ENCODE data around the gene OPHN1. TPM values are rescaled to one million over a fixed set of nuclear protein-coding genes. Genes with fewer than 3 reads are reported as not detected.
"Not testable (repeated sequence)": the region's sequence is repeated elsewhere in the genome, so short reads cannot be mapped to it uniquely, and the experiment has no call there.

OPHN1 gene
- total RNA-seq, 1 experiment from 2014 or later = not detected

- Histone ChIP-seq H3K36me3 (ENCODE audit: insufficient read depth, low read length) (no peaks in the 10 kb centered on the region), H3K79me2 (ENCODE audit: low read length) (no peaks in the 10 kb centered on the region)
These were observed 31.2 kb downstream of the OPHN1 start for GRCh38 chrX:68402094-68402493.

GRCh38 chrX:68398291-68398690, 35.0 kb downstream of the OPHN1 start:
- H3K27ac ChIP-seq (ENCODE audit: low read length) = no peak overlapping the region
- DNase-seq = no peak
- H3K9me2 ChIP-seq (replicated peaks; ENCODE audit: insufficient read depth, low read length) = no peaks in the 10 kb centered on the region
- no peaks in the 10 kb centered on the region for H3K36me3 ChIP-seq (ENCODE audit: insufficient read depth, low read length)
- no peaks in the 10 kb centered on the region for H3K79me2 ChIP-seq (ENCODE audit: low read length)
- H3K4me3 ChIP-seq (ENCODE audit: low read length) = no peak overlapping the region
- no peaks in the 10 kb centered on the region for H3K9me3 ChIP-seq (ENCODE audit: low read length)
- no peak overlapping the region for H3K4me2 ChIP-seq (ENCODE audit: low read depth, low read length, poor library complexity, severe bottlenecking)
- H3K4me1 ChIP-seq (ENCODE audit: low read length) = no peaks in the 10 kb centered on the region
- no peaks in the 10 kb centered on the region for H3K27me3 ChIP-seq (ENCODE audit: low read length)
- H2AFZ ChIP-seq (ENCODE audit: low read length) = no peak overlapping the region
- H4K20me1 ChIP-seq (ENCODE audit: insufficient read depth, low read depth, low read length) = no peaks in the 10 kb centered on the region
- H3K9ac ChIP-seq (ENCODE audit: low read length) = no peak overlapping the region

More at GRCh38 chrX:68402094-68402493, 31.2 kb downstream of the OPHN1 start:
- no peaks in the 10 kb centered on the region for H4K20me1 ChIP-seq (ENCODE audit: insufficient read depth, low read depth, low read length)
- H3K4me3 ChIP-seq (ENCODE audit: low read length) = no peak overlapping the region
- H3K9me2 ChIP-seq (replicated peaks; ENCODE audit: insufficient read depth, low read length) = no peaks in the 10 kb centered on the region
- H3K4me2 ChIP-seq (ENCODE audit: low read depth, low read length, poor library complexity, severe bottlenecking) = no peak overlapping the region
- H3K9me3 ChIP-seq (ENCODE audit: low read length) = no peaks in the 10 kb centered on the region
- no peak overlapping the region for H2AFZ ChIP-seq (ENCODE audit: low read length)
- H3K9ac ChIP-seq (ENCODE audit: low read length) = no peak overlapping the region
- DNase-seq = no peak
- H3K27ac ChIP-seq (ENCODE audit: low read length) = no peak overlapping the region
- no peaks in the 10 kb centered on the region for H3K4me1 ChIP-seq (ENCODE audit: low read length)
- H3K27me3 ChIP-seq (ENCODE audit: low read length) = no peaks in the 10 kb centered on the region

GRCh38 chrX:68396953-68397352, 36.3 kb downstream of the OPHN1 start:
- no peak overlapping the region for H2AFZ ChIP-seq (ENCODE audit: low read length)
- H3K9ac ChIP-seq (ENCODE audit: low read length) = no peak overlapping the region
- no peak overlapping the region for H3K4me3 ChIP-seq (ENCODE audit: low read length)
- H3K27ac ChIP-seq (ENCODE audit: low read length) = no peak overlapping the region
- H4K20me1 ChIP-seq (ENCODE audit: insufficient read depth, low read depth, low read length) = no peaks in the 10 kb centered on the region
- H3K9me3 ChIP-seq (ENCODE audit: low read length) = no peaks in the 10 kb centered on the region
- no peak for DNase-seq
- H3K9me2 ChIP-seq (replicated peaks; ENCODE audit: insufficient read depth, low read length) = no peaks in the 10 kb centered on the region
- no peak overlapping the region for H3K4me2 ChIP-seq (ENCODE audit: low read depth, low read length, poor library complexity, severe bottlenecking)
- H3K36me3 ChIP-seq (ENCODE audit: insufficient read depth, low read length) = no peaks in the 10 kb centered on the region
- no peaks in the 10 kb centered on the region for H3K79me2 ChIP-seq (ENCODE audit: low read length)
- no peaks in the 10 kb centered on the region for H3K27me3 ChIP-seq (ENCODE audit: low read length)
- no peaks in the 10 kb centered on the region for H3K4me1 ChIP-seq (ENCODE audit: low read length)

- not testable (repeated sequence) for H2AFZ ChIP-seq (ENCODE audit: low read length); H3K9me3 ChIP-seq (ENCODE audit: low read length); H3K4me3 ChIP-seq (ENCODE audit: low read length); H3K27ac ChIP-seq (ENCODE audit: low read length); H3K27me3 ChIP-seq (ENCODE audit: low read length); H4K20me1 ChIP-seq (ENCODE audit: insufficient read depth, low read depth, low read length); H3K36me3 ChIP-seq (ENCODE audit: insufficient read depth, low read length); H3K4me2 ChIP-seq (ENCODE audit: low read depth, low read length, poor library complexity, severe bottlenecking); H3K9ac ChIP-seq (ENCODE audit: low read length); H3K4me1 ChIP-seq (ENCODE audit: low read length); DNase-seq; H3K79me2 ChIP-seq (ENCODE audit: low read length); H3K9me2 ChIP-seq (replicated peaks; ENCODE audit: insufficient read depth, low read length)
These were observed 43.8 kb downstream of the OPHN1 start for GRCh38 chrX:68389419-68389960.

GRCh38 chrX:68387776-68388175, 45.5 kb downstream of the OPHN1 start:
- no peak overlapping the region for H2AFZ ChIP-seq (ENCODE audit: low read length)
- H3K36me3 ChIP-seq (ENCODE audit: insufficient read depth, low read length) = no peaks in the 10 kb centered on the region
- no peak overlapping the region for H3K9ac ChIP-seq (ENCODE audit: low read length)
- no peak overlapping the region for H3K4me2 ChIP-seq (ENCODE audit: low read depth, low read length, poor library complexity, severe bottlenecking)
- no peak for DNase-seq
- no peaks in the 10 kb centered on the region for H4K20me1 ChIP-seq (ENCODE audit: insufficient read depth, low read depth, low read length)
- H3K4me1 ChIP-seq (ENCODE audit: low read length) = no peaks in the 10 kb centered on the region
- no peaks in the 10 kb centered on the region for H3K9me3 ChIP-seq (ENCODE audit: low read length)
- no peaks in the 10 kb centered on the region for H3K27me3 ChIP-seq (ENCODE audit: low read length)
- H3K4me3 ChIP-seq (ENCODE audit: low read length) = no peak overlapping the region
- no peak overlapping the region for H3K27ac ChIP-seq (ENCODE audit: low read length)
- H3K79me2 ChIP-seq (ENCODE audit: low read length) = no peaks in the 10 kb centered on the region
- H3K9me2 ChIP-seq (replicated peaks; ENCODE audit: insufficient read depth, low read length) = no peaks in the 10 kb centered on the region

GRCh38 chrX:68383540-68383939, 49.8 kb downstream of the OPHN1 start:
- H2AFZ ChIP-seq (ENCODE audit: low read length) = no peak overlapping the region
- H3K4me3 ChIP-seq (ENCODE audit: low read length) = no peak overlapping the region
- H3K27ac ChIP-seq (ENCODE audit: low read length) = no peak overlapping the region
- no peaks in the 10 kb centered on the region for H4K20me1 ChIP-seq (ENCODE audit: insufficient read depth, low read depth, low read length)
- H3K36me3 ChIP-seq (ENCODE audit: insufficient read depth, low read length) = no peaks in the 10 kb centered on the region
- H3K27me3 ChIP-seq (ENCODE audit: low read length) = no peaks in the 10 kb centered on the region
- no peaks in the 10 kb centered on the region for H3K9me2 ChIP-seq (replicated peaks; ENCODE audit: insufficient read depth, low read length)
- no peak for DNase-seq
- H3K9ac ChIP-seq (ENCODE audit: low read length) = no peak overlapping the region
- H3K9me3 ChIP-seq (ENCODE audit: low read length) = no peaks in the 10 kb centered on the region
- H3K4me1 ChIP-seq (ENCODE audit: low read length) = no peaks in the 10 kb centered on the region
- no peaks in the 10 kb centered on the region for H3K79me2 ChIP-seq (ENCODE audit: low read length)
- H3K4me2 ChIP-seq (ENCODE audit: low read depth, low read length, poor library complexity, severe bottlenecking) = no peak overlapping the region

- H3K4me1 ChIP-seq (ENCODE audit: low read length); H3K36me3 ChIP-seq (ENCODE audit: insufficient read depth, low read length): not testable (repeated sequence)
These were observed 55.7 kb downstream of the OPHN1 start for GRCh38 chrX:68377579-68377978.

GRCh38 chrX:68376373-68376772, 56.9 kb downstream of the OPHN1 start:
- no peaks in the 10 kb centered on the region for H3K9me2 ChIP-seq (replicated peaks; ENCODE audit: insufficient read depth, low read length)
- H3K27ac ChIP-seq (ENCODE audit: low read length) = no peak overlapping the region
- no peaks in the 10 kb centered on the region for H4K20me1 ChIP-seq (ENCODE audit: insufficient read depth, low read depth, low read length)
- H3K27me3 ChIP-seq (ENCODE audit: low read length) = no peaks in the 10 kb centered on the region
- no peaks in the 10 kb centered on the region for H3K79me2 ChIP-seq (ENCODE audit: low read length)
- H2AFZ ChIP-seq (ENCODE audit: low read length) = no peak overlapping the region
- no peak overlapping the region for H3K4me3 ChIP-seq (ENCODE audit: low read length)
- no peaks in the 10 kb centered on the region for H3K9me3 ChIP-seq (ENCODE audit: low read length)
- no peaks in the 10 kb centered on the region for H3K4me1 ChIP-seq (ENCODE audit: low read length)
- DNase-seq = no peak
- no peaks in the 10 kb centered on the region for H3K36me3 ChIP-seq (ENCODE audit: insufficient read depth, low read length)
- H3K9ac ChIP-seq (ENCODE audit: low read length) = no peak overlapping the region
- H3K4me2 ChIP-seq (ENCODE audit: low read depth, low read length, poor library complexity, severe bottlenecking) = no peak overlapping the region

More at GRCh38 chrX:68377579-68377978, 55.7 kb downstream of the OPHN1 start:
- H3K79me2 ChIP-seq (ENCODE audit: low read length); H3K27me3 ChIP-seq (ENCODE audit: low read length); H3K9ac ChIP-seq (ENCODE audit: low read length); H3K27ac ChIP-seq (ENCODE audit: low read length); H2AFZ ChIP-seq (ENCODE audit: low read length); H3K4me2 ChIP-seq (ENCODE audit: low read depth, low read length, poor library complexity, severe bottlenecking); H3K9me3 ChIP-seq (ENCODE audit: low read length); H3K9me2 ChIP-seq (replicated peaks; ENCODE audit: insufficient read depth, low read length); H4K20me1 ChIP-seq (ENCODE audit: insufficient read depth, low read depth, low read length); H3K4me3 ChIP-seq (ENCODE audit: low read length); DNase-seq: not testable (repeated sequence)

- H3K79me2 ChIP-seq (ENCODE audit: low read length) = no peaks in the 10 kb centered on the region
- H3K9me3 ChIP-seq (ENCODE audit: low read length) = no peaks in the 10 kb centered on the region
- no peak overlapping the region for H3K4me2 ChIP-seq (ENCODE audit: low read depth, low read length, poor library complexity, severe bottlenecking)
- no peak overlapping the region for H3K9ac ChIP-seq (ENCODE audit: low read length)
- no peak for DNase-seq
- no peaks in the 10 kb centered on the region for H3K4me1 ChIP-seq (ENCODE audit: low read length)
- no peak overlapping the region for H3K27ac ChIP-seq (ENCODE audit: low read length)
- H3K4me3 ChIP-seq (ENCODE audit: low read length) = no peak overlapping the region
- H3K36me3 ChIP-seq (ENCODE audit: insufficient read depth, low read length) = no peaks in the 10 kb centered on the region
- H2AFZ ChIP-seq (ENCODE audit: low read length) = no peak overlapping the region
- H4K20me1 ChIP-seq (ENCODE audit: insufficient read depth, low read depth, low read length) = no peaks in the 10 kb centered on the region
- no peaks in the 10 kb centered on the region for H3K27me3 ChIP-seq (ENCODE audit: low read length)
- no peaks in the 10 kb centered on the region for H3K9me2 ChIP-seq (replicated peaks; ENCODE audit: insufficient read depth, low read length)
These were observed 57.5 kb downstream of the OPHN1 start for GRCh38 chrX:68375803-68376202.

Measured in Karpas-422 (cell line).